IPS DF 4.7 (cell line): ENCODE results near the gene LRRC59.
A peak's percentile ranks its signal among the peaks of the same experiment; 100 is the strongest.
"Not testable (repeated sequence)": the region's sequence is repeated elsewhere in the genome, so short reads cannot be mapped to it uniquely, and the experiment has no call there.

Experiments used
- DNase-seq: peaks from one replicate; pipeline ENCODE4 v3.0.0-alpha.2; 2013; ENCODE audit warnings: low spot score; ENCODE audit errors: extremely low read depth

Gene LRRC59

DNA sequence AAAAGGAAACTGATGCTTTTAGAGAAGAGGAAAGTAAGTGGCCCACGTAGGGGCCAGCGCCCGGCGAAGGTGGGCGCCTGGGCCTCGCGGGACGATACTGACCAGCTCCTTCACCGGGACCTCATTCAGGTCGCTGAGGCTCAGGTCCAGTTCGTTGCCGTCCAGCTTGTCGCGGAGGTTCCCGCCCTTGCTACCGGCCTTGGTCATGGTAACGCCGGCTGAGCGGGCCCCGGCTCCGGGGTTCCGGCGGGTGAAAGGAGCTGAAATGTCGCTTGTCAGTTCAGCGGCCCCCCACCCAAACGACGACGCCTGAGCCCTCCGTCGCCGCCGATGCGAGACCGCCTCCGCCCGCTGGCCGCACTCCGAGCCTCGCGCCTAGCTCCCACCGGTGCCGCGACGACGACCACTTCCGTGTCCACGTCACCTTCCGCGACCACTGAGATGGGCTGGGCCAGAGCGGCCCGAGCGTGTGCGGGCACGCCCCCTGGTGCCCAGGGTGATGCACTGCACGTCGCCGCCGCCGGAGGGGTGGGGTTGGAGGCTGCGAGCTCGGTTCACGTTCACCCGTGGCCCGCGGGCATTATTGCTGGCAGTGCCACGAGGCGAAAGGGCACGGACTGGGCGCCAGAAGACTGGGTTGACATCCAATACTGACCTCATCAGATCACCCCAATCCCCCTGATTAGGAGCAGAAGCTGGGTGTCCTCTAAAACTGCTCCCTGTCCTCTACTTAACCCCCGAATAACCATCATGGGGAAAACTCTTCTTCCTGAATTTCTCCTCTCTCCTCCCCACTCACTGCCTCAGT is at the start of gene LRRC59:
Gene LRRC59 (minus strand): TSS at position 413 of the 808 bp plus-strand sequence. CDS start 206 bp downstream, at position 207.
- DNase-seq: peak; percentile 19

DNA sequence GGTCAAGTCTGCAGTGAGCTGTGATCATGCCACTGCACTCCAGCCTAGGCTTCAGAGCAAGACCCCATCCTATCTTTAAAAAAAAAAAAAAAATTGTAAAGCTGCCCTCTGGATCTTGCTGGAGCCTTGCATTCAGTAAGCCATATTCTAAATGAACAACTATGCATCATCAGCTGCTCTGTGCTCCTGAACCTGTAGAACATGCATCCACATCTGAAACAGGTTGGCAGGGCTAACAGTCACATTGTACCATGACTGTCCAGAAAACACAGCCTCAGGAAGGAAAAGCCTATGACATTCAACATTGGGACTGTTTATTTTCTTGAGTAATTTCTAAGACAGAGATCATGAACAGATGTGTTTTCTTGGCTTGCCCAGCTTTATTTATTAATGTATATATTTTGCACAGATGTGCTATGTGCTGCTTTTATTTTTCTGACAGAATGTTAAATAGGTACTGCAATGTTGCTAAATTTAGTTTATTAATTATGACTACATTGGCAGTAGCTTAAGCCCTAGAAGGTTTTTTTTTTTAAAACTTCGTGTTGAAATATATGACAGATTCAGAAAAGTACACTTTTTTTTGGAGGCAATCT is 48.5 kb upstream of the LRRC59 start:
- no peak for DNase-seq

DNA sequence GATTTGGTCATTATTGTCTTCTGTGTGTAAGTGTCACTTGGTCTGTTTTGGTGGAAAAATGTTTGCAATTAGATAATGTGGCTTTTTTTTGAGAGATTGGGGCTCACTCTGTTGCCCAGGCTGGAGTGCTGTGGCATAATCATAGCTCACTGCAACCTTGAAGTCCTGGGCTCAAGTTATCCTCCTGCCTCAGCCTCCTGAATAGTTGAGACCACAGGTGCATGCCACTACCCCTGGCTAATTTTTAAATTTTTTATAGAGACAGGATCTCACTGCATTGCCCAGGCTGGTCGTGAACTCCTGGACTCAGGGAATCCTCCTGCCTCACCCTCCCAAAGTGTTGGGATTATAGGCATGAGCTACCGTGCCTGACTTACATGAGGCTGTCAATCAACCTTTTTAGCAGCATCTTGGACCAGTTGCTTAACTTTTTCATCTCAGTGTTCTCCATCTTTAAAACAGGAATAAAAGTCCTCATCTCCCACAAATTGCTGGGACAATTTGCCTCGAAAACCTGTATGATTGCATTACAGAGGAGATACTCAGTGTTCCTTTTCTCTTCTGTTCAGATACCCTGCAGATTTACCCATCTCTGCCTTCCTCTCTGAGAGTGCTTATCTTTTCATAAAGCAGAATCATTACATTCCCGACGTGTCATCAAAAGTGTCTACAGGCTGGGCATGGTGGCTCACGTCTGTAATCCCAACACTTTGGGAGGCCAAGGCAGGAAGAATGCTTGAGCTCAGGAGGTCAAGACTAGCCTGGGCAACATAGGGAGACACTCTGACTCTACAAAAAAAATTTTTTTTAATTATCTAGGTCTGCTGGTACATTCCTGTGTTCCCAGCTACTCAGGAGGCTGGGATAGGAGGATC is 47.8 kb upstream of the LRRC59 start:
- no peak for DNase-seq

DNA sequence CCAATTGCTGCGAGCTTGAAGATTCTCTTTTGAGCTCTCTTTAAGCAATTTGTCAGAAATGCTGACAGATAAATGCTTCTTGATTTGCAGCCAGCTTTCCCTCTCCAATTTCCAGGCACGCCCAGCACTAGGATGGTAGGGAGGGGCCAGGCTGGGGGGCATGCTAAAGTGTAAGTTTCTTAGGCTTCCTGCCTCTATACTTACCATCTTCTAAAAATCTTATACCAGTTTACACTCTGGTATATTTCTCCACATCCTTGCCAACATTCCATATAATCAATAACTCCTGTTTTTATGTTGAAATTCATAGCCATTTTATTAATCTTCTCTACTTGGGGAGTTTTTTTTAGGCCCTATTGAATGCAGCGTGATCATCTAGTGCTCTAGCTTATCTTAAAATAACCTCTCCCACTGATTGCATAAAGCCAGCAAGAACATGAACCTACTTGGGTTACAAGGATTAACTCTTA is 46.2 kb upstream of the LRRC59 start:
- DNase-seq: no peak

DNA sequence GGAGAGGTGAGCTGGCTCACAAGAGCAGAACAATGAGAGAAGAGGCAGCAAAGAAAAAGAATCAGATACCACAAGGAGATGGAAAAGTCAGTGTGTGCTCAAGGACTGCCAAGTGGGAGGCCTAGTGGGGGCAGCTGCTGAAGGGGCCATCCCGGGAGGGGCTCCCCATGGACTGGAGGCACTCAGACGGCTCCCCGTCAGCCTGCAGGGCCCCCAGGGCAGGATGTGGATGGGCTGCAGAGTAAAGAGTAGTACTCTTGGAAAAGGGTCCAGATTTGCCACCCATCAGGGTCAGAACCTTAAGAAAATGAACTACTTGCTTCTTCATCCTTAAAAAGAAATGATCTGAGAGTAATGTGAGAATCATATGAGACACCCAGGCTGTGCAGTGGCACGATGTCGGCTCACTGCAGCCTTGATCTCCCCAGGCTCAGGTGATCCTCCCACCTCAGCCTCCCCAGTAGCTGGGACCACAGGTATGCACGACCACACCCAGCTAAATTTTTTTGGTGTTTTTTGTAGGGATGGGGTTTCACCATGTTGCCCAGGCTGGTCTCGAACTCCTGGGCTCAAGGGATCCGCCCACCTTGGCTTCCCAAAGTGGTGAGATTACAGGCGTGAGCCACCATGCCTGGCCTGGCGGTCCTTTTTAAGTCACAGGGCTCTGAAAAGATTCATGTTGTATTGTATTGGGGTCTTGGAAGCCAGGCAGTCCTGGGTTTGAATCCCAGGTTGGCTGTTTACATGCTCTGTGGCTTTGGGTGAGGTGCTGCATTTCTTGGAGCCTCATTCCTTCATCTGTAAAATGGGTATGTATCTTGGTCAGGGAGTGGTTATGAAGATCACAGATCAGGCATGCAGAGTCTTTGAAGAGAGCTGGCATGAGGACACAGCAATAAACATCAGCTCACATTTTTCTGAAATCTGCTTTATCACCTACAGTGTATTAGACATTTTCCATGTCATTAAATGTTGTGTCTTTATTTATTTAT is 43.8 kb upstream of the LRRC59 start:
- DNase-seq: no peak

DNA sequence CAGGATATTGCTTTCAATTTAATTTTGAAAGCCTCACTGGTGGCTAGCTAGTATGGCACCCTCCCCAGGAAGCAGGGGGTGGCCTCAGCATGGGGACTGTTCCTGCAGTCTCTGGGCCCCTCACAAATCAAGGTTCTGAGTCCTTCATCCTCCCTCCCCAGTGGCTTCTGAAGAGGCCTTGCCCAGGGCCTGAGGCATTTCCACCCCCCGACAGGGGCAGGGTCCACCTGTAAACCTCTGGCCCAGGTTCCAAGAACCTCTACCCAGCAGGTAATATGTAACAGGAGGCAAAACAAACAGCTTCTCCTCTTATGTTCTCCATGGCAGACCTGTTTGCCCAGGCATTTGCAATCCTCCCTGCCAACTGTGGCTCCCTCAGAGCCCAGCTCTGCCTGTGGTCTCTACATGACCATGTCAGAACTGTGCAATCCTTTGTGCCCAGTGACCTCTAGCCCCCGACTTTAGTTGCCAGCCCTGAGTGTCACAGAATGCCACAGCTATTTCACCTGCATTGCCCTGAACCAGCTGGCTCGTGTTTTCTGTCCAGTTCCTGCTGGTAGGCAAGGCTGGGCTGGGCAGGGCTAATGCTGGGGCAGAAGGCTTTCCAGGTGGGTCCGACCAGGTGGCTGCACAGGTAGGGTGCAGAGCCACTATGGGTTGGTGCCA is 43.0 kb upstream of the LRRC59 start:
- DNase-seq: no peak

DNA sequence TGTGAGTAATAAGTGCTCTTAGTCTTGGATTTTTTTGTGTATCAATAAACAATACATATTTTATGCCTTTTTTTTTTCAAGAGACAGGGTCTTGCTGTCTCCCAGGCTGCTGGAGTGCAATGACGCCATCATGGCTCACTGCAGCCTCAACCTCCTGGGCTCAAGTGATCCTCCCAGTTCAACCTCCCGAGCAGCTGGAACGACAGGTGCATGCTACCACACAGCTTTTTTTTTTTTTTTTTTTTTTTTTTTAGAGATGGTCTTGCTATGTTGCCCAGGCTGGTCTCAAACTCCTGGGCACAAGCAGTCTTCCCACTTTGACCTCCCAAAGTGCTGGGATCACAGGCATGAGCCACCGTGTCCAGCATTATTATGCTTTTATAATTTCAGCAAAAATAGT is 41.7 kb upstream of the LRRC59 start:
- no peak for DNase-seq

DNA sequence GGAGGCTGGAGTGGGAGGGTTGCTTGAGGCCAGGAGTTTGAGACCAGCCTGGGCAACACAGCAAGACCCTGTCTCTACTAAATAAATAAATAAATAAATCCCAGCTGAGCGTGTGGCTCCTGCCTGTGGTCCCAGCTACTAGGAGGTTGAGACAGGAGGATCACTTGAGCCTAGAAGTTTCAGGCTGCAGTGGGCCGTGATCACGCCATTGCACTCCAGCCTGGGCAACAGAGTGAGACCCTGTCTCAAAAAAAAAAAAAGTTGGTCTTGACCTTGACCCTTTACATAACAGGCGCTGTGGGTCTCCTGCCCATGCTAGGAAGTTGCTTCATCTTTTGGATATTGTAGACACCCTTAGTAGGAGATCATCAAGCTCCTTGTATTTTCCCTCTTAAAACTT is 40.1 kb upstream of the LRRC59 start:
- DNase-seq: no peak

DNA sequence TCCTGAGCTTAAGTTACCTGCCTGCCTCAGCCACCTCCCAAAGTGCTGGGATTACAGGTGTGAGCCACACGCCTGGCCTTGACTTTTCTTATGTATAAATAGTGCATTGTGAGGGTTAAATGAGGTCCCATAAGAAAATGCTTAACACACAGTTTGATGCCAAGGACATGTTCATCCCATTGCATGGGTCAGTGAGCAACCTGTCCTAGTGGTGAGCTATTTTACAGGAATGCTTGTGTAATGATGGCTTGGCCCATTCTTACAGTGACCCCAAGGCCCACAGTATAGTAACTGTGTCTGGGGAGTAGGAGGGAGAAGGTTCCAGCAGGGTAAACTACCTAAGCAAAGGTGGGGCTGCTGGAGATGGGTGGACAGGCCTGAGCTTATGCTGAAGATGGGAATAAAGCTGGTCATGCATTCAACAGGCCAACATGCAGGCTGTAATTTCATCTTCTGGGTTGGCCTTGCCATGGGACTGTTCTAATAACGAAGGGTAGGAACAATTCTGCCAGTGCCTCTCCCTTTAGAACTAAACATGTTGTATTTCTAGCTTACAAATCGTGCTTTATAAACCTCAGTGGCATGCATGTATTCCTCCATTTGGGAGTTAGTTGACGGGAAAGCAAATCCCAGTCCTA is 34.9 kb upstream of the LRRC59 start:
- DNase-seq: no peak

DNA sequence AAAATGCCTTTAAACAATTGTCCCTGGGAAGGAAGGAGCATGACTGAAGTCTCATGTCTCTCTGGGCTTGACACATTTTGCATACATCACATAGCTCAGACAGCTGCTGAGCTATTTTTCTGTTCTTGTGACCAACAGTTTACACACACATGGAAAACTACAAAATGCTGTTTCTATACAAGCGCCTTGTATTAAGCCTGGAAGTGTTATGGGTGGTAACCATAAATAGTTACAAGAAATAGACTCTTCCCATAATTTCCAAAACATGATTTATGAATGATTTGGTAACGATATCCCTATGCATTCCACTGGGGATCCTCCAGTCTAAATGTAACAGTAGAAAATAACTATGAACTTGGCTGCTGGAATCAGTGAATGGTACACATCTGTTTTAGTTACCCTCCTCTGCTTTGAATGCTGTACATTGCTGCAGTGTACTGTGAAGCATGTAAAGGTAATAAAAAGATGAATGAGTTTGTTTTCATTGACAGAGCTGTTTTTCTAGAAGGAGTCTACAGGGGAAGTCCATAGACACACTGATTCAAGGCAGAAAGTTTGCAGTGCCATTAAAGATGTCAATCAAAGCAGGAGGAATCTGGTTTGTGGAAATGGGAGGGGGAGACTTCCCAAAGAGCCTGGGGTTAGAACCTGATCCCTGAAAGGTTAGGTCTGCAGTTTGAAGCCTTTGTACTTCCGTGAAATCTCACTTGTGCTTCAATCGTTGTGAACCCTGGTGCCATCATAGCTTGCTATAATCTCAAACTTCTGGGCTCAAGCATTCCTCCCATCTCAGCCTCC is 33.7 kb upstream of the LRRC59 start:
- DNase-seq: no peak

DNA sequence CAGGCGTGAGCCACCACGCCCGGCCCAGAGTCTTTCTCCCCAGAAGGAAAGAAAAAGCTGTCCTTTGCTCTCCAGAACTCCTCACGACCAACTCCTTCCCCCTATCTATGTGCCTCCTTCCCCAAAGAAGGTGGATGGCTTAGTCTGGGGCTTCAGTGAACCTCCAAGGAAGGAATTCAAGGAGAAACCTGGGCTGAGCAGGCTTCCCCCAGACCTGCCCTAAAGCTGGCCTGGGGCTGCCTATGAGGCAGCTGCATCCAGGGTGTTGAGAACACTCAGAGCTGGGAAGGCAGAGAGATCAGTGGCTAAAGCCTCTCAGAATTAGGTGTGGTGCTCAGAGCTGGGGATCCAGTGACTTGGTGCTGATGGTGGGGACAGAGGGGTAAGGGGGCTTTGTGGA is 32.5 kb upstream of the LRRC59 start:
- no peak for DNase-seq

DNA sequence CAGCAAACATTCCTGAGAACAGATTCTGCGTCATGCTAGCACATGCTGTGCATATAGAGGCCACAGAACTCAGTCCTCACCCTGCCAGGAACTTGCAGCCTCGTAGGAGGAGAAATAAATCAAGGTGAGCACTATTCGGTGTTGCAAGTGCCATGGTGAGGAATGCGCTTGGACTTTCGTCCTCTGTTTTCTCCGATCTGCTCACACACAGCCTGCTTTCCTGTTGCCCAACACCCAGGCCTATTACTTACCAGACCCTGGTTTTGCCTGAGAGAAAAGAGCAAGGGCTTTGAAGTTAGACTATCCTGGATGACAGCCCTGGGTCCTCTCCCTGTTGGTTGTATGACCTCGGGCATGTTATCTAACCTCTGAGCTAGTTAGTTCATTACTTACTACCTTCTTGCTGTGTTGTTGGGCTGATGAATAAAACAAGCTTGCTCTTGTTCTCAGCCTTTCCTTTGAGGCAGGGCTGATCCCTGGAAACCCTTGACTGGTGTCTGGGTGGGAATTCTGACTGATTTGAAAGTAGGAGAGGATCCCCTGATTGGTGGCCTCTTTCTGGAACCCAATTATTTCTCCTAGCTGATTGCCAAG is 31.6 kb upstream of the LRRC59 start:
- DNase-seq: no peak

DNA sequence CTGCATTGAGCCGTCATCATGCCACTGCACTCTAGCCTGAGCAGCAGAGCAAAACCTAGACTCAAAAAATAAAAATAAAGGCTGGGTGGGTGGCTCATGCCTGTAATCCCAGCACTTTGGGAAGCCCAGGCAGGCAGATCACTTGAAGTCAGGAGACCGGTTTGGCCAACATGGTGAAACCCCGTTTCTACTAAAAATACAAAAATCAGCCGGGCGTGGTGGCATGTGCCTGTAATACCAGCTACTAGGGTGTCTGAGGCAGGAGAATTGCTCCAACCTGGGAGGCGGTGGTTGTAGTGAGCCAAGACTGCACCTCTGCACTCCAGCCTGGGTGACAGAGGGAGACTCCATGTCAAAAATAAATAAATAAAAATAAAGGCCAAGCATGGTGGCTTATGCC is 30.8 kb upstream of the LRRC59 start:
- DNase-seq: not testable (repeated sequence)

DNA sequence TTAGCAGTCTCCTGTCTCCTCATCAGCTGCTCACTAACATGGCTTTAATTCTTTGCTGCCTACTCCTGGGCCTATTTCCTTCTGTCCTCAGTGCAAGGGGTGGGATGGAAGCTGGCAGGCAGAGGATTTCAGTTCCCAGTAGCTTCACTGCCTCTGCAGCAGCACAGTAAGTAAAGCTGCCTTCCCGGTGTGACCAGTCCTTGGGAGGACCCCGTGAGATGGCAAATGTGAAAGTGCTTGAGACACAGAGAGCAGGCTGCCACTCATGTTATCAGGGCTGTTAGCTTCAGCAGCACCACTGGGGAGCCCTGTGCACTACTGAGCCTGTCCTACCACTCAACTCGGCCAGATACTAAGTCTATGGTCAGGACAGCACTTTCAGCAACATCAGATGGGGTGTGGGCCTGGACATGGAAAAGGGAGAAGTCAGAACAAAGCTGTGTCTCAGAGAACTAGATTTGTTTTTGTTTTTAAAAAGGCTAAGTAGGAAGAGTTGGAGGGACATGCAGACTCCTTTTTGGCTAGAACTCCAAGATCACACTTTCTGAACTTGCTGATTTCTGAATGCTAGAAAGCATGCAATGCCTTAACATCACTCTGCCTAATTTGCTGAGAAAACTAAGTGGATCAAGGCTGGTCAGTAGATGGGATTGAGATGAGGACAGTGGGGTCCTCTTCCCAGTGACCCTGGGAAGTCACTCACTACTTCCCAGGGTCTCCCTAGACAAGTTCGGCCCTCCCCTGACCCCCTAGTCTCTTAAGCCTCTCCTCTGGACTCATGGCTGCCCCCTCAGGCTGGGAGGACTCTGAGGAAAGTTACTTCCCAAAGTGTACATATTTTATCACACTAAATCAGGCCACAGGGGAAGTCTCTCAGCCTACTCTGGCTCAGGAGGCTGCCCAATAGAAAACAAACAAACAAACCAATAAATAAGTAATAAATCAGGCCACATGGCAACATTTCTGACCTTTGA is 29.8 kb upstream of the LRRC59 start:
- DNase-seq: no peak

DNA sequence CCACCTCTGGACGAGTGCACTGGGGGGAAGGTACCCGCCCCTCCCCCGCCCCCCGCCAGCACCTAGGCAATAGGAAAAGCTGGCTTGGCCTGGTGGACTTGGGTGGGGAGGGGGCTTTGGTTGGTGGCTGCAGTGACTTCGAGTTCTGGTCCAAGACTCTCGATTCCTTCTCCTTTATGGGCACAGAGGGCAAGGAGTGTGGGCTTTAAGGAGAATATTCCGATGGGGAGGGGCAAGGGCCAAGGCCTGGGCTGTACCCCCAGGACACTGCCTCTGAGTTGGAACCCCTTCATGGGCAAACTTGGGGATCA is 29.1 kb upstream of the LRRC59 start:
- no peak for DNase-seq

DNA sequence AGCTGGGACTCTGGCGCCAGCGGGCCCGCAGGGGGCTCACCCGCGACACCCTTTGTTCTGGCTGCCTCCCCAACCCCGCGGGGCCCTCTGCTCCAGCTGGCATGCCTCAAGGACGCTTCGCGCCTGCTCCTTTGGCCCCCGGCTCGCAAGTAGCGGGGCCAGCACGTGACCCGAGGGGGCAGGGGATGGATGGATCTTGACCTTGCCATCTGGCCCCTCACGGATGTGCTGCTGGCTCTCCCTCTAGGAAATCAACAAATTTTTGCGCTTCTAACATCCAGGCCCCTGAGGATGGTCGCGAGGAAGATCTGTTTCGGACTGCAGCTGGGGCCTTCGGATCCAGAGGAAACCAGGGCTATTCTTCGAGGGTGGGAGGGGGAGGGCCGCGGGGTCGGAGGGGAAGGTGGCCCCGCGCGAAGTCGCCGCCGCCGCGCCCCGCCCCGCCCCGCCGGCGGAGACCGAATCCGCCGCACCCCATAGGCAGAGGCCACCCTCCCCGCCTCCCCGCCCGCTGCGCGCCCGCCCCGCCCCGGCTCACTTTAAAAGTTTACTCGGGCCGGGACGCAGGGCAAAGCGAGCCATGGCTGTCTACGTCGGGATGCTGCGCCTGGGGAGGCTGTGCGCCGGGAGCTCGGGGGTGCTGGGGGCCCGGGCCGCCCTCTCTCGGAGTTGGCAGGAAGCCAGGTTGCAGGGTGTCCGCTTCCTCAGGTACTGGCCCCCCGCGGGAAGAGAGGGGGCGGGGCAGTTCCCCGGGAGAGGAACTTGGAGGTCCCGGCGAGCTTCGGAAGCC is 28.6 kb upstream of the LRRC59 start, which contains the start of gene ACSF2:
Gene ACSF2 (plus strand): TSS at position 537 of the 790 bp plus-strand sequence. CDS start 44 bp downstream, at position 581.
- DNase-seq: no peak
